Measurements from ENCODE around the gene AHNAK2.
"Not testable (repeated sequence)": the region's sequence is repeated elsewhere in the genome, so short reads cannot be mapped to it uniquely, and the experiment has no call there.

The AHNAK2 gene

DNA sequence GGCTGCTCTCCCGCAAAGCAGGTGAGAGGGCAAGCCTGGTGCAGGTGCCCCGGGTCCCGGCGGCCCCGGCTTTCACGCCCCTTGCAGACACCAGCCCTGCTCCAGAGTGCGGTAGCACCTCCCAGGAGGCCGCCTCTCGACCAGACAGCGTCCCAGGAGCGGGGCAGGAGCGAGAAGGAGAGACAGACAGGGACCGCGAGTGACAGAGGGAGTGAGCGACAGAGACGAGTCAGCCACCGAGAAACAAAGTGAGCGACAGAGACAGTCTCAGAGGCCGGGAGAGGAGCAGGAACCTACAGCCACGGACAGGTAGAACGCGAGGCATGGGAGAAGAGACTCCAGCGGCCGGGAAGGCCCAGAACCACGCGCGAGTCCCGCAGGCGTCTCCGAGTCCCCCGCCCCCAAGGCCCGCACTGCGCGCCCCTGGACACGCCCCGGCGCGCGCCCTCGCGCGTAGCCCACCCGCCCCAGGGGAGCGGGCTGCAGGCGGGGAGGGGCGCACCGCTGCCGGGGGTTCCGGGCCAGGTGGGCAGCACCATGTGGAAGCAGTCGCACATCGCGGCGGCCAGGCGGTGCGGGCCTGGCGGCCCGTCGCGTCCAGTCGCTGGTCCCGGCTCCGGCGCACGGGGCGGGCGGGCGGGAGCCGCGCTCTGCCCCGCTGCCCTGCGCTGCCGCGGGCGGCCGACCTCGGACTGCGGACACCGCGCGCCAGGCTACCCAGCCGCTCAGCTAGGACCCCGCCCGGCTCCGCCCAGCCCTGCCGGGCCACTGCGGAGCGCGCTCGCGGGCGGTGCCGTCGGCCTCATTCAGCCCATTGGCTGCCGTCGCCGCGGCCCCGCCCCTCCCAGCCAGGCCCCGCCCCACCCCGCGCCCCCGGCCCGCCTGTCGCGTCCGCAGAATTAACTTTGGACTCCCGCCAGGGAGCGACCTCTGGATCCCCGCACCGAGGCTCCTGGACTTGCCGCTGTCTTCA is at the start of gene AHNAK2:
Gene AHNAK2, minus strand, starts transcription at position 694 of the 973 bp plus-strand sequence. Its CDS starts 137 bp downstream, at position 557.
- DNase-seq, result peak; percentile 58

DNA sequence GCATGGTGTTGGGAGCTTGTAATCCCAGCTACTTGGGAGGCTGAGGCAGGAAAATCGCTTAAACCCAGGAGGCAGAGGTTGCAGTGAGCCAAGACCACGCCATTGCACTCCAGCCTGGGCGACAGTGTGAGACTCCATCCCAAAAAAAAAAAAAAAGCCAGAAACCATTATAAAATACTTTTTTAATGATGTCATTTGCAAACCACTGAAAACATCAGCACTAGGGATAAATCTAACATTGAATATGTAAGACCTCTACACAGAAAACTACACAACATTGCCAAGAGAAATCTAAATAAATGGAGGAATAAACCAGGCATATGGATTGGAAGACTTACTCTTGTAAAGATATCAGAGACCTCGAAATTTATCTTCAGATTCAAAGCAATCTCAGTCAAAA is 49.5 kb upstream of the AHNAK2 start:
- not testable (repeated sequence) for DNase-seq

DNA sequence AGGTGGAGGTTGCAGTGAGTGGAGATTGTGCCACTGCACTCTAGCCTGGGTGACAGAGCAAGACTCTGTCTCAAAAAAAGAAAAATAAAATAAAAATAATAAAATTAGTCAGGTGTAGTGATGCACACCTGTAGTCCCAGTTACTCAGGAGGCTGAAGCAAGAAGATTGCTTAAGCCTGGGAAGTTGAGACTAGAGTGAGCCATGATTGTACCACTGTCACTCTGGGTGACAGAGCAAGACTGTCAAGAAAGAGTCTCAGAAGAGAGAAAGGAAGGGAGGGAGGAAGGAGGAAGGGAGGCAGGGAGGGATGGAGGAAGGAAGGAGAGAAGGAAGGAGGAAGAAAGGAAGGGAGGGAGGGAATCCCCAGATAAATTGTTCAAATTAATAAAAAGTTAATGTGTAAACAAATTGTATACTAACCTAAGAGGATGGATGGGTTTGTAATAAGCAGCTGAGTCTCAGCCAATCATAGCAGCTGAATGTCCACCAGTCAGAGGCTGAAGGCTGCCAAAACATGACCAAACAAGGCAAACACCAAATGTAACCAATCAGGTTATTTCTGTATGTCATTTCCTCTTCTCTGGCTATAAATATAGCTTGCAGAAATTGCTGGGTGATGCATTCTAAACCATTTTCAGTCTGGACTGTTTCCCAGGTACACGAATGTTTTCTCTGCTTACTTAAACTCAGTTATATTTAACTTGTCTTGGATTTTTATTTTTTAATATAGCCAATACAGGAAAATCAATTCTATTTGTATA is 48.8 kb upstream of the AHNAK2 start:
- DNase-seq, result no peak

DNA sequence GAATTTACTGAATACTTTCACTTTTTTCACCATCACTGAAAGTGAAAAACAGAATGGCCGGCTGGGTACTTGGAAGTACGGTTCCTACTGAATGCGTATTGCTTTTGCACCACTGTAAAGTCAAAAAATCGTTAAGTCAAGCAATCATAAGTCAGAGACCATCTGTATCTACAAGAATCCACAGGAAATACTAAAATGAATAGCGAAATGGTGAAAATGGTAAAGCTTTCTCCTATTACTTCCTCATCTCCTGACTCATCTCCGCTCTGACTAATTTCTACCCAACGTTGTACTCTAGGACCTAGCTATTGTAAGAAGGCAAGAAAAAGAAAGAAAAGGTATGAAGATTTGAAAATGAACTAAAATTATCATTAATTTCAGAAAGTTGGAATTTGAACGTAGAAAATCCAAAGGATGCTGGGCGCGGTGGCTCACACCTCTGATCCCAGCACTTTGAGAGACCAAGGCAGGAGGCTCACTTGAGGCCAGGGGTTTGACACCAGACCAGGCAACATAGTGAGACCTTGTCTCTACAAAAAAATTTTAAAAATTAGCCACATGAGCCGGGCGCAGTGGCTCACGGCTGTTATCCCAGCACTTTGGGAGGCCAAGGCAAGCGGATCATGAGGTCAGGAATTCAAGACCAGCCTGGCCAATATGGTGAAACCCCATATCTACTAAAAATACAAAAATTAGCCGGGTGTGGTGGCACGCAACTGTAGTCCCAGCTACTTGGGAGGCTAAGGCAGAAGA is 48.0 kb upstream of the AHNAK2 start:
- no peak for DNase-seq

GRCh38 chr14:105025429-105025828 is 47.3 kb upstream of the AHNAK2 start:
- no peak for DNase-seq

- DNase-seq, result no peak
Measured at GRCh38 chr14:105023791-105024480, 45.8 kb upstream of the AHNAK2 start.

DNA sequence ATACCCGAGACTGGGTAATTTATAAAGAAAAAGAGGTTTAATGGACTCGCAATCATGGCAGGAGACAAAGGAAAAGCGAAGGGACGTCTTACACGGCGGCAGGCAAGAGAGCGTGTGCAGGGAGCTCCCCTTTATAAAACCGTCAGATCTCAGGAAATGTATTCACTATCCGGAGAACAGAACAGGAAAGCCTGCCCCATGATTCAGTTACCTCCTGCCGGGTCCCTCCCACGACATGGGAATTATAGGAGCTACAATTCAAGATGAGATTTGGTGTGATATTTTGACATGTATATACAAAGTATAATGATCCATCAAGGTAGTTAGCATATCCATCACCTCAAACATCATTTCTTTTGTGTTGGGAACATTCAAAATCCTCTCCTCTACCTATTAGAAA is 45.0 kb upstream of the AHNAK2 start:
- DNase-seq, result no peak

DNA sequence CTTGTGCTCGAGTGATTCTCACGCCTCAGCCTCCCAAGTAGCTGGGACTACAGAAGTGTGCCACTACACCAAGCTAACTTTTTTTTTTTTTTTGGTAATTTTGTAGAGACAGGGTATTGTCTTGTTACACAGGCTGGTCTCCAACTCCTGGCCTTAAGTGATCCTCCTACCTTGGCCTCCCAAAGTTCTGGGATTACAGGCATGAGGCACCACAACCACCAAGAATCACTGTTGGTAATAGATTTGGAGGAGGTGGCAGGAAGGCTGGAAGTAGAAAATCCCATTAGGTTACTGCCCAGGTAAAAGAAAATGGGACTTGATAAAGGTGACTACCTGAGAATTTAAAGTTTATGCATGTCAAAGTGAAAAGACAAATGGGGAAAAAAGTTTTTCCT is 44.1 kb upstream of the AHNAK2 start:
- DNase-seq, result no peak

GRCh38 chr14:105021656-105022275 is 43.6 kb upstream of the AHNAK2 start:
- DNase-seq, result no peak

DNA sequence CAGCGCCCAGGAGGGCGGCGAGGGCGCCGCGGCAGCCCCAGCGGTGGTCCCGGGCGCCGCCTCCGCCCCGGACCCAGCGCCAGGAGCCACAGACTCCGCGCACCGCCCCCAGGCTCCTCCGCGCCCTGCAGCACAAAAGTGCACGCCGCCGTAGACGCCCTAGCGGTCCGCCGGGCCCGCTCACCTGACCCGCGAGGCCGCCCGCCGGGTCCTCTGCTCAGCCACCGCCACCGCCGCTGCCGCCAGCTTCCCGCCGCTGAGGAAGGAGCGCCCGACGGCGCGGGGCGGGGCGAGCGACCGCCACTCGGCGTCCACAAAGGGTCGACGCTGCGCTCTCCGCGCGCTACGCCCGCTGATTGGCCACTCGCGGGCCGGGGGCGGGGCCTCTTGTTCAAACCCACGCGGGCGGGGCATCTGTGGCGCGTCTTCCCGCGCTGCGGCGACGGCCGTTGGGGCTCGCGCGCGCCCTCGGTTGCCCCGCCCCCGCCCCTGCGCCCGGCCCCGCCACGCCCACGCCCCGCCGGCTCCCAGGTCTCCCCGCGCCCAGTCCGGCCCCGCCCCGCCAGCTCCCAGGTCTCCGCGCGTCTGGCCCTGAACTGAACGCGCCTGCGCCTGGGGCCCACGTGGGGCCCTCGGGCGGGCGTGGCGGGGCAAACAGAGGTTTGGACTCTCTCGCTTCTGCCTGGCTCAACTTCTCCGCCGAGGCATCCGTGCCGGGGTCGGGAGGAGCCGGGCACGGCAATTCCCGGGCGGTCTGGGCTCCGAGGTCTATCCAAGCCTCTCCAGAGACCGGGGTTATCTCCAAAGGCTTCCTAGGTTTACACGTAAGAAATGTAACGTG is 42.9 kb upstream of the AHNAK2 start, which contains the start of gene CDCA4:
Gene CDCA4, minus strand, starts transcription at position 269 of the 841 bp plus-strand sequence. CDS start 9,154 bp downstream, outside the sequence.
- DNase-seq, result peak; percentile 99

DNA sequence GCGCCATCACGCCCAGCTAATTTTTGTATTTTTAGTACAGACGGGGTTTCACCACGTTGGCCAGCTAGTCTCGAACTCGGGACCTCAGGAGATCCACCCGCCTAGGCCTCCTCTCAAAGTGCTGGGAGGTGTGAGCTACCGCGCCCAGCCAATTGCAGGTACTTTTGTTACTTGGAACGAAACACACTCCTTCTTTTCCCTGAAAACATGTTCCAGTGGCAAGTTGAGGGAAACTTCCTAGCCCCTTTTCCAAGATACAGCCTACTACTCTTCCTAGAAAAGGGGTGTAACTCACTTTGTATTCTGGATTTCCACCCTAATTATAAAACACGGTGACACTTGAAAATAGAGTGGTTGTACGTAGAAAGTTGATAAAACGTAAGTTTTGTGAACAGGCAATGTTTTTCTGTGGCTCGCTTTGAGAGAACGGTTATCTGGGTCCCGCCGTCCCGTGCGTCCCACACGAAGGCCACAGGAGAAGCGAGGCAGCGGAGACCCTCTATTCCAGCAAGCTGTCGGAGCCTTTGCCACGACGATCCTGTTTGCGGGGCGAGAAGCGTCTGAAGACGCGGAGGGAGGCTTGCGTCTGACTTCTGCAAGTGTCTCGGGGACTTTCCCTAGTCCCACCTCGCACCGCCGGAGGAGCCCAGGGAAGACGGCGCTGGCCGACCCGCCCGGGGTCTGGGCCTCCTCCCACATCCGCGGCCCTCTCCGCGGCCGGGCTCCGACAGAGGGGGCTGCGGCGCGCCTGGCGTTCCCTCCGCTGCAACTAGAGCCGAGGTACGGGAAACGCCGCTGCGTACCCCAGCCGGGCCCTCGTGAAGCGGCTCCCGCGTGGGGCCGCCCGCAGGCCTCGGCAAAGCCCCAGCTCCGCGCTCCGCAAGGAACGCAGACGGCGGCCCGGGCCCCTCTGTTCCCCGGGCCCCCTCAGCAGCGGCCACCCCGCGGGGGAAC is 42.0 kb upstream of the AHNAK2 start:
- DNase-seq, result no peak

GRCh38 chr14:105018414-105018813 is 40.2 kb upstream of the AHNAK2 start:
- DNase-seq, result no peak

GRCh38 chr14:105015905-105016304 is 37.7 kb upstream of the AHNAK2 start:
- DNase-seq, result no peak

- DNase-seq, result no peak
Measured at GRCh38 chr14:105015242-105015641, 37.1 kb upstream of the AHNAK2 start.

- DNase-seq, result no peak
Measured at GRCh38 chr14:105014631-105015030, 36.5 kb upstream of the AHNAK2 start.

GRCh38 chr14:105014032-105014431 is 35.9 kb upstream of the AHNAK2 start:
- no peak for DNase-seq

DNA sequence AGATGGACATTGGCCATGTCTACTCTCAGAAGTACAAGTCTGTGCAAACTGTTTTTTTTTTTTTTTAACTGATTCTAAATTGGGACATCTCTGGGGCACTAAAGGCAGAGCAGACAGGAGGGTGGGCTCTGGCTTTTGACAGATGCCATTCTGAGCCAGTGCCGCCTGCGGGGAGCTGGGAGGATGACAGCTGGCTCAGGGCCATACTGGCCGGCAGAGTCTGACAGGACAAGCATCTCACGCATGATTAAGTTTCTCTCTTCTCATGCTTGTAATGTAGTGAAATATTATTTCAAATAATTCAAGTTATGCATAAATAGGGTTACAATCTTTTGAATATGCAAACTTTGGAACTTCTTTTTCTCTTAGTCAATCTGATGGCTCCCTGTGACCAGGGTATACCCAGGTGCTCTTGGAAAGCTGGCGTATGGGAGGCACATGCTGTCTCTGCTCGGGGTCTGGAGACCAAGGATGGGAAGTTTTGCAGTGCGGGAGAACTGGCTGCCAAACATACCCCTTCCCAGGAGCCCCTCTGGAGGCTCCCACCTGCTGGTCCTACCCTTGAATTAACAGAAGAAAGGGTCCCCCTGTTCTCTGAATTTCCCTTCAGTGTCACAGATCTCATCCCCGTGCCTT is 35.1 kb upstream of the AHNAK2 start:
- DNase-seq, result no peak

DNA sequence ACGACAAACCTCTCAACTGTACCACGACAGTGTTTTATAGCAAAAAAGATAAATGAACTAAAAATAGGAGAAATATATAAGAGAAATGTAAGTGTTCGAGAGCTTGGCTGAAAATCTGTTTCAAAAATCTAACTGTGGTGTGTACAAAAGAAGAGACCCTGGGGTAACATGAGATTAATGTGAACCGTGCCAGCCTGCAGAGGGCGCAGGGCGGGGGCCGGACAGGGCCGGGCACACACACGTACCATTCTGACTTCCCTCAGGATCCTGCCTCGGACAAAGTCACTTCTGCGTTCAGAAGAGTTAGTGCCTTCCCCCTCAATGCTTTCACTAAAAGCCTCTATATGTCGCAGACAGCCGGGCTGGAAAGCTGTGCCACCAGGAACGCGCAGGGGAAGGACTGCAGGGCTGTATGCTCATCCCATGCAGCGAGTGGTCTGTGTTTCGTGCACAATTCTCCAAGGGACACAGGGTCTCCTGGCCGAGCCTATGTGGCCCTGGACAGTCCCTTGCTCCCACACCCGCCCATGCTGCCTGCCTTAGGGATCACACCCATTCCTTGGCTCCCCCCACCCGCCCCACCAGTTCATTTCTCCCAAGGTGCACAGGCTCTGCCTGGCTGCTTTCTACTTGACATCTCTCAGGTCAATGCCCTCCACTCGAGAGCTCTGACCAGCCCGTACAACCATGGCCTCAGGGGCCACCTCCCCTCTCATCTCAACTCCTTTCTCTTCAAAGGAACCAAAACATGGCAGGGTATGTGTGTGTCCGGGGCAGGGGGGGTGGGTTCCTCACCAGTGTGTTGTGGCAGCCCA is 34.2 kb upstream of the AHNAK2 start:
- no peak for DNase-seq

All from activated T-cell treated with anti-CD3 and anti-CD28 coated beads, Interleukin-2, amount 50 U/mL, for 1 hour (primary cell).